H1 (cell line): ENCODE data around the gene NUCB1. TPM values are rescaled to one million over a fixed set of nuclear protein-coding genes. Genes with fewer than 3 reads are reported as not detected.

Experiments used
- ASH2L ChIP-seq: fragments of 200-600, 300-600 bp; sonication (generic); IDR thresholded peaks from one replicate; pipeline ENCODE4 v1.7.1; 2017; ENCODE audit warnings: low read length
- EZH2 ChIP-seq: fragments of 200-600 bp; sonication (generic); IDR thresholded peaks from 2 replicates; pipeline ENCODE4 v1.7.1; 2012; ENCODE audit warnings: low read depth, mild to moderate bottlenecking, moderate library complexity, low read length, inconsistent platforms; ENCODE audit not compliant: severe bottlenecking
- TAF7 ChIP-seq: optimal IDR thresholded peaks from 2 replicates; pipeline ENCODE3; 2011; ENCODE audit warnings: low read depth, mild to moderate bottlenecking, inconsistent platforms, low read length, moderate library complexity, borderline replicate concordance
- polyA plus RNA-seq, 7 experiments: library from polyadenylated mRNA; depleted of rRNA in 3 of 7; stranded (reverse) in 5 of 7; unstranded in 2 of 7; fragments of >200 nt in 5 of 7; fragments of 200-250 nt in 2 of 7; gene quantifications; 1 replicate in 5 of 7; 2 replicates in 1 of 7; 4 replicates in 1 of 7; pipeline versions ENCODE4 v1.2.1 to v1.2.3, GENCODE V29; 2011 to 2013; ENCODE audit warnings: missing spikeins in 2 of 7, mixed read lengths in 2 of 7
- total RNA-seq: library from RNA; stranded (reverse); fragmentation: NEBNext Ultra II Directional; extraction: Animal tissue kit (Norgen Biotek cat#: 25700); gene quantifications from 2 replicates; pipeline ENCODE4 v1.2.1, GENCODE V29; 2021

NUCB1 gene
- total and polyA plus RNA-seq, 2 of the 8 experiments (the other 6 are each of a cell fraction or from before 2014, with no cell fraction given): 111 to 121 TPM

GRCh38 chr19:48953141-48953540 lies 53.0 kb downstream of the NUCB1 start (continued):
- no peak for TF ChIP-seq ASH2L
- no peak for TF ChIP-seq EZH2
- no peak for TF ChIP-seq TAF7
